Parathyroid adenoma (tissue), 2 donors: Measurements from ENCODE around the gene ANKRD44.

Experiments
- H2AFZ ChIP-seq: fragments of 300-600 bp; sonication (generic); one replicate; pipeline ENCODE4 v1.7.0; 2017; ENCODE audit warnings: antibody characterized with exemption, mild to moderate bottlenecking
- H3K27ac ChIP-seq: fragments of 300-600 bp; sonication (generic); one replicate; pipeline ENCODE4 v1.7.0; 2017
- H3K27me3 ChIP-seq: fragments of 300-600 bp; sonication (generic); one replicate; pipeline ENCODE4 v1.7.0; 2017; ENCODE audit warnings: low read length; ENCODE audit not compliant: control insufficient read depth, insufficient read depth
- H3K36me3 ChIP-seq: fragments of 300-600 bp; sonication (generic); one replicate; pipeline ENCODE4 v1.7.0; 2017; ENCODE audit warnings: low read length; ENCODE audit not compliant: control insufficient read depth, insufficient read depth
- H3K4me1 ChIP-seq: fragments of 300-600 bp; sonication (generic); one replicate; pipeline ENCODE4 v1.7.0; 2017; ENCODE audit warnings: control low read depth
- H3K4me2 ChIP-seq: fragments of 300-600 bp; sonication (generic); one replicate; pipeline ENCODE4 v1.7.0; 2017; ENCODE audit warnings: low read length
- H3K4me3 ChIP-seq: fragments of 300-600 bp; sonication (generic); one replicate; pipeline ENCODE4 v1.7.0; 2017; ENCODE audit warnings: low read depth, low read length
- H3K79me2 ChIP-seq: fragments of 300-600 bp; sonication (generic); one replicate; pipeline ENCODE4 v1.7.0; 2017; ENCODE audit warnings: control low read depth
- H3K9ac ChIP-seq: fragments of 300-600 bp; sonication (generic); one replicate; pipeline ENCODE4 v1.7.0; 2017; ENCODE audit warnings: mild to moderate bottlenecking
- H3K9me3 ChIP-seq: fragments of 300-600 bp; sonication (generic); one replicate; pipeline ENCODE4 v1.7.0; 2017; ENCODE audit warnings: low read length; ENCODE audit not compliant: control insufficient read depth
- CTCF ChIP-seq: fragments of 300-600 bp; sonication (generic); IDR thresholded peaks from one replicate; pipeline ENCODE4 v1.7.0; 2017; ENCODE audit warnings: antibody characterized with exemption, mild to moderate bottlenecking
- donor health status: primary hyperparathyroidism.

The ANKRD44 gene

GRCh38 chr2:196941398-196942078 lies 369.0 kb downstream of the ANKRD44 start:
- no peak for TF ChIP-seq CTCF
- Histone ChIP-seq H3K4me1 (no peaks in the 10 kb centered on the region), H3K36me3 (no peaks in the 10 kb centered on the region), H3K9ac (no peak overlapping the region), H3K79me2 (no peaks in the 10 kb centered on the region), H3K4me2 (no peak overlapping the region), H3K27me3 (no peaks in the 10 kb centered on the region), H2AFZ (peak overlapping the region; percentile 26), H3K9me3 (no peaks in the 10 kb centered on the region), H3K4me3 (no peak overlapping the region), H3K27ac (no peak overlapping the region)

- Histone ChIP-seq H3K9me3 (no peaks in the 10 kb centered on the region), H3K27ac (no peak overlapping the region), H3K4me1 (no peaks in the 10 kb centered on the region), H3K9ac (no peak overlapping the region), H3K4me2 (no peak overlapping the region), H3K27me3 (no peaks in the 10 kb centered on the region), H3K4me3 (no peak overlapping the region), H3K79me2 (no peaks in the 10 kb centered on the region), H2AFZ (no peak overlapping the region), H3K36me3 (no peaks in the 10 kb centered on the region)
- no peak for TF ChIP-seq CTCF
Measured at GRCh38 chr2:196939371-196939770, 371.2 kb downstream of the ANKRD44 start.
